Right lobe of liver (tissue), 6 donors: Measurements from ENCODE around the gene KNL1. TPM values are rescaled to one million over a fixed set of nuclear protein-coding genes. Genes with fewer than 3 reads are reported as not detected.

Source experiments
- ATAC-seq, 4 donors: fragments of 200-7000 bp; cut with Tn5 transposase; one replicate each; pipeline ENCODE4 v1.9.1; 2020; ENCODE audit warnings: mild to moderate bottlenecking in 4 of 4, moderate library complexity in 4 of 4
- DNase-seq, 3 donors: peaks; one replicate each; pipeline ENCODE4 v3.0.0-alpha.2; 2020
- H3K27ac ChIP-seq, 3 donors: fragments of 200-600 bp; one replicate each; pipeline ENCODE4 v1.8.0; 2022
- H3K27me3 ChIP-seq, 2 donors: fragments of 200-600 bp; one replicate each; pipeline ENCODE4 v1.8.0; 2022
- H3K36me3 ChIP-seq, 4 donors: fragments of 200-600 bp; sonication (generic) in 1 of 4; one replicate each; pipeline versions ENCODE4 v1.5.1 to v1.8.0; 2017 to 2022; ENCODE audit warnings: control low read depth in 1 of 4
- H3K4me1 ChIP-seq, 4 donors: fragments of 200-600 bp; sonication (generic) in 1 of 4; one replicate each; pipeline versions ENCODE4 v1.5.1 to v1.8.0; 2017 to 2022; ENCODE audit warnings: control low read depth in 1 of 4
- H3K4me3 ChIP-seq, 3 donors: fragments of 200-600 bp; one replicate each; pipeline ENCODE4 v1.8.0; 2022
- H3K9me3 ChIP-seq, 4 donors: fragments of 200-600 bp; sonication (generic) in 1 of 4; one replicate each; pipeline versions ENCODE4 v1.5.1 to v1.8.0; 2017 to 2022; ENCODE audit warnings: control low read depth in 1 of 4
- POLR2A ChIP-seq: fragments of 450-650 bp; IDR thresholded peaks from one replicate; pipeline ENCODE4 v1.6.1; 2017; ENCODE audit warnings: antibody characterized with exemption, mild to moderate bottlenecking
- WGBS: methylation state at CpG from one replicate; pipeline ENCODE4 v1.1.6; 2018; ENCODE audit warnings: low coverage, low lambda C conversion rate; ENCODE audit not compliant: insufficient coverage; ENCODE audit errors: missing lambda C conversion rate; 5-methylcytosine and 5-hydroxymethylcytosine counted together
- intact Hi-C, 2 donors: fragments of 100-400 bp; cut with DNase I; formaldehyde crosslinking; loops; one replicate each; pipeline versions ENCODE4 v1.11.2 to v1.14.1; 2022
- total RNA-seq, 6 experiments: library from RNA; depleted of rRNA in 2 of 6; stranded (reverse); fragments of >200 nt in 2 of 6; fragmentation: NEBNext Ultra II Directional in 3 of 6; extraction: Animal tissue kit (Norgen Biotek cat#: 25700) in 3 of 6; gene quantifications; one replicate each; pipeline versions ENCODE4 v1.1.0 to v1.2.4, GENCODE V29; 2016 to 2023
- TF ChIP-seq, protein P1 (sequence below), 4 donors: fragments of 200-600 bp in 3 of 4; fragments of 450-650 bp in 1 of 4; IDR thresholded peaks; one replicate each; pipeline versions ENCODE4 v1.5.1 to v1.8.0; 2016 to 2022; ENCODE audit warnings: antibody characterized with exemption in 4 of 4, mild to moderate bottlenecking in 2 of 4
- donor health status: DM: no; HTN: yes; CAD: no.
- donor health status: DM: no; HTN: no; CAD: no.
- donor health status: DM: no; HTN: no; CAD: no.
- donor health status: DM: no; HTN: yes; CAD: no.
- donor health status: DM: no; HTN: yes; CAD: no.

KNL1 gene
- total RNA-seq, 6 experiments from 2014 or later: 1.6 to 9.6 (median 3.6) TPM

DNA sequence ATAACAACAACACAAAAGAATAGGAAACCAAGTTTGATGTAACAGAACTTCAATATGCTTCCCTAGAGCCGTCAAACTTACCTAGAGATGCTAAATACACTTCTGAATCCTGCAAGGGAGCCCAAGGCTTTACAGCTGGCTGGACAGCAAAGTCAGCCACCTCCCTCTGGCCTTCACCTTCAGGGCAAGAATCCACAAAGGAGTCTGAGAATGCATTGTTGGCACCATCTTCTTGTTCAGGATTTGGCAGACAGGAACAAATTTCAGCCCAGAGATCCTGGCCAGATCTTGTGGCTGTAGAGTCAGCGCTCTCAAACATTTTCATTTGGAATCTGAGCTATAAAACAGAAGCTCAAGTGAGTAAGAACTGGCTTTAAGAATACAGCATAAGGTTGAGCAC lies 31.4 kb upstream of the KNL1 start:
- no peak for DNase-seq
- Histone ChIP-seq H3K27ac (no peak overlapping the region), H3K27me3 (no peaks in the 10 kb centered on the region), H3K9me3 (no peaks in the 10 kb centered on the region), H3K36me3 (peaks cover 0 to 5% (median 3%) of the 10 kb centered on the region in 4 donors), H3K4me3 (no peak overlapping the region), H3K4me1 (peaks cover 0 to 11% (median 3%) of the 10 kb centered on the region in 4 donors)
- no CpG with 5 or more reads among the region's 2 CpGs for WGBS
- TF ChIP-seq, protein P1, sequence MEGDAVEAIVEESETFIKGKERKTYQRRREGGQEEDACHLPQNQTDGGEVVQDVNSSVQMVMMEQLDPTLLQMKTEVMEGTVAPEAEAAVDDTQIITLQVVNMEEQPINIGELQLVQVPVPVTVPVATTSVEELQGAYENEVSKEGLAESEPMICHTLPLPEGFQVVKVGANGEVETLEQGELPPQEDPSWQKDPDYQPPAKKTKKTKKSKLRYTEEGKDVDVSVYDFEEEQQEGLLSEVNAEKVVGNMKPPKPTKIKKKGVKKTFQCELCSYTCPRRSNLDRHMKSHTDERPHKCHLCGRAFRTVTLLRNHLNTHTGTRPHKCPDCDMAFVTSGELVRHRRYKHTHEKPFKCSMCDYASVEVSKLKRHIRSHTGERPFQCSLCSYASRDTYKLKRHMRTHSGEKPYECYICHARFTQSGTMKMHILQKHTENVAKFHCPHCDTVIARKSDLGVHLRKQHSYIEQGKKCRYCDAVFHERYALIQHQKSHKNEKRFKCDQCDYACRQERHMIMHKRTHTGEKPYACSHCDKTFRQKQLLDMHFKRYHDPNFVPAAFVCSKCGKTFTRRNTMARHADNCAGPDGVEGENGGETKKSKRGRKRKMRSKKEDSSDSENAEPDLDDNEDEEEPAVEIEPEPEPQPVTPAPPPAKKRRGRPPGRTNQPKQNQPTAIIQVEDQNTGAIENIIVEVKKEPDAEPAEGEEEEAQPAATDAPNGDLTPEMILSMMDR (IDR thresholded peaks at IDR 0.05): no peak
- no peak for TF ChIP-seq POLR2A
- no peak for ATAC-seq
- intact Hi-C loops: no loop called here

DNA sequence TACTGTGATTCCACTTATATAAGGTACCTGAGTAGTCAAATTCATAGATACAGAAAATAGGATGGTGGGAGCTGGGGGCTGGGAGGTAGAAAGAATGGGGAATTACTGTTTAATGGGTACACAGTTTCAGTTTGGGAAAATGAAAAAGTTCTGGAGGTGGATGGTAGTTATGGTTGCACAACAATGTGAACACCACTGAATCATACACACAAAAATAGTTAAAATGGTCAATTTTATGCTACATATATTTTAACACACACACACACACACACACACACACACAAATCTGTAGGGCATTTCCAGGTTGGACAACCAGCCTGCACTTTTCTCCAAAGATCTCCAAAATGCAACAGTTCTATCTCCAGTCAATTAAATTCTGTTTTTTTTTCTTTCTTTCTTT lies 30.6 kb upstream of the KNL1 start:
- H3K36me3 ChIP-seq: peaks cover 0 to 5% (median 3%) of the 10 kb centered on the region in 4 donors
- intact Hi-C loops: no loop called here
- no peak overlapping the region for H3K4me3 ChIP-seq
- TF ChIP-seq, protein P1 (IDR thresholded peaks at IDR 0.05): no peak
- TF ChIP-seq POLR2A: no peak
- ATAC-seq (no peak), DNase-seq (no peak)
- H3K27me3 ChIP-seq: no peaks in the 10 kb centered on the region
- no peak overlapping the region for H3K27ac ChIP-seq
- no peaks in the 10 kb centered on the region for H3K9me3 ChIP-seq
- peaks cover 0 to 11% (median 3%) of the 10 kb centered on the region in 4 donors for H3K4me1 ChIP-seq

DNA sequence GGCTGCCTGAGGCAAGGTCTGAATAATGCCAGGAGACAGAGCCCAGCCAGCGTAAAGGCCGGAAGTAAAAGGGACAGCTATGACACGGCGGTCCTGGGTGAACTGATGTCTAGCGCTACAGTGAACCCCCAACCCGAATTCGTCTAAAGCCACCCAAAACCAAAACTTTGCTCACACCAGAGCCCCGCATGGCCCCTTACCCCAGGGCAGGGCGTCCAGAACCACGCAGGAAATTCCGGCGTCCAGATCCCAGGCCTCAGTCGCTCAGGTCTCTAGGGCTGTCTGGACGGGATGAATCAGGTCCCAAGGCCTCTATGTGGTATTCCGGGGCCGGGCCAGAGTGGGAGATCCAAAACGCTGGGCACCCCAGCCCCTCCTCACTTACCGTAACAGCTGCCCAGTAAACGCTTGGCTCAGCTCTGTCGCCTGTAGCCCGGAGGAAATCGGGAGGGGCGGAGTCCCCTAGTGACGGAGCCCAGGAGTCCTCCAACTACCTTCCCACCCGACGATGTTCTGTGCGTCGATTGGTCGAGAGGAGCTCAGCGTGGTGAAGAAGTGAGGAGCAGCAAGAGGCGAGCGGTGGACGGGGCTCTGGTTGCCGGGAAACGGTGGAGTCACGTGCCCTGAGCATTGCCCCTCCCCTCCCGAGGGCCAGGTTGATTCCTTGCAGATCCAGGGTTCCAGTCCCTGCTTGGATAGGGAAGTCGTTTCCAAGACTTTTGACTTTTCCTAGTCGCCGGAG lies 29.3 kb upstream of the KNL1 start, which contains the start of gene CCDC32:
Gene CCDC32, minus strand, starts transcription at position 452 of the 742 bp plus-strand sequence. CDS start 2,027 bp downstream, outside the sequence.
- TF ChIP-seq, protein P1 (IDR thresholded peaks at IDR 0.05): peak in 2 of 4 donors; percentile 9 to 11
- TF ChIP-seq POLR2A: peak; percentile 87
- DNase-seq: peak; percentile 97 to 99 (median 99)
- intact Hi-C loops: no loop called here
- peak; percentile 96 to 98 (median 96) for ATAC-seq
- no peaks in the 10 kb centered on the region for H3K9me3 ChIP-seq
- no peaks in the 10 kb centered on the region for H3K27me3 ChIP-seq
- peak within 1 kb of the TSS; percentile 73 to 97 (median 79) for H3K4me3 ChIP-seq
- peak within 1 kb of the TSS; percentile 80 to 87 (median 83) for H3K27ac ChIP-seq
- H3K36me3 ChIP-seq: peaks cover 0 to 5% (median 3%) of the 10 kb centered on the region in 4 donors
- peaks cover 0 to 11% (median 3%) of the 10 kb centered on the region in 4 donors for H3K4me1 ChIP-seq
- 0% methylated on average over 21 of the region's 40 CpGs for WGBS

DNA sequence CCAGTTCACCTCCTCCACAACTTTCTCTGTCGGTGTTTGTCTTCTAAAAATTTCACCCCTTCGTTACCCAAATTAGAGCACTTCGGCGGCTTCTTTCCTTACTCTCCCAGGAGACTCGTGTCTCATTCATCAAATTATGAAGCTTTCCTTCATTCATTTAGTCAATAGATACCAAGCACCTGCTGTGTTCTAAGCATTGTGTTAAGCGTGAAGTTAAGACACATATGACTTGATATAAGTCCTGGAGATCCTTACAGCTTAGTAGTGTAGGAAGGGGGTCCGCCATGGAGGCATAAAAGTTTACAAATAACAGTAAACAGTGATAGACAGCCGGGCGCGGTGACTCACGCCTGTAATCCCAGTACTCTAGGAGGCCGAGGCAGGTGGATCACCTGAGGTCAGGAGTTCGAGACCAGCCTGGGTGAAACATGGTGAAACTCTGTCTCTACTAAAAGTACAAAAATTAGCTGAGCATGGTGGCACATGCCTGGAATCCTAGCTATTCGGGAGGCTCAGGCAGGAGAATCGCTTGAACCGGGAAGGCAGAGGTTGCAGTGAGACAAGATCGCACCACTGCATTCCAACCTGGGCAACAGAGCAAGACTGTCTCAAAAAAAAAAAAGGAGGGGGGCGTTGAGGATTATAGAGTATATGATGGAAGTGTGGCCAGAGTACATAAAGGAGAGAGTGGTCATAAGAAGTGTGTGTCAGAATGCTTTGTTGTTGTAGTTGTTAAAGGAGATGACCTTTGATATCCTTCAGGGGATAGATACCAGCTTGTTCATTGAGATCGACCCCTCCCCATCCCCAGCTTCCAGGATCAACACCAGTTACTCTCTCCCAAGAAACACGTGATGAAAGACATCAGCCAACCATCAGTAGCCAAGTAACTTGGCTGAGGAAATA lies 28.5 kb upstream of the KNL1 start:
- DNase-seq (no peak), ATAC-seq (no peak)
- H3K9me3 ChIP-seq: no peaks in the 10 kb centered on the region
- intact Hi-C loops: no loop called here
- H3K36me3 ChIP-seq: peaks cover 0 to 5% (median 3%) of the 10 kb centered on the region in 4 donors
- TF ChIP-seq, protein P1 (IDR thresholded peaks at IDR 0.05): no peak
- no peak for TF ChIP-seq POLR2A
- peaks cover 0 to 18% (median 6%) of the 10 kb centered on the region in 4 donors for H3K4me1 ChIP-seq
- H3K27ac ChIP-seq: peak overlapping the region in 1 of 3 donors; percentile 87
- H3K4me3 ChIP-seq: peak overlapping the region; percentile 73 to 97 (median 79)
- WGBS: 40% methylated on average over 17 of the region's 20 CpGs
- H3K27me3 ChIP-seq: no peaks in the 10 kb centered on the region
